CD14-positive monocyte (primary cell): ENCODE measurements around the gene CCDC106. TPM values are rescaled to one million over a fixed set of nuclear protein-coding genes. Genes with fewer than 3 reads are reported as not detected.

ENCODE experiments used
- DNase-seq, 3 donors: peaks; one replicate each; pipeline ENCODE4 v3.0.0-alpha.2; 2011 to 2022
- H2AFZ ChIP-seq: 2 replicates; pipeline ENCODE4 v1.6.0; 2012; ENCODE audit warnings: mild to moderate bottlenecking, low read depth, low read length, inconsistent platforms; ENCODE audit not compliant: insufficient read depth, poor library complexity, severe bottlenecking
- H3K27ac ChIP-seq, 2 donors: 1 replicate in 1 of 2; 2 replicates in 1 of 2; pipeline ENCODE4 v1.5.1; 2012 to 2013; ENCODE audit warnings: low read length in 2 of 2, control low read depth in 1 of 2, inconsistent platforms in 1 of 2, low read depth in 1 of 2, mild to moderate bottlenecking in 1 of 2
- H3K27me3 ChIP-seq, 2 donors: one replicate each; pipeline versions ENCODE4 v1.6.0 to v1.6.1; 2011 to 2013; ENCODE audit warnings: low read length in 2 of 2; ENCODE audit not compliant: control insufficient read depth in 2 of 2, insufficient read depth in 2 of 2
- H3K36me3 ChIP-seq, 2 donors: replicated peaks in 1 of 2; 1 replicate in 1 of 2; 2 replicates in 1 of 2; pipeline versions ENCODE4 v1.5.1 to v1.6.1; 2012 to 2013; ENCODE audit warnings: low read length in 2 of 2, control low read depth in 1 of 2, inconsistent platforms in 1 of 2, mild to moderate bottlenecking in 1 of 2; ENCODE audit not compliant: insufficient read depth in 2 of 2, control insufficient read depth in 1 of 2
- H3K4me1 ChIP-seq, 2 donors: 1 replicate in 1 of 2; 2 replicates in 1 of 2; pipeline versions ENCODE4 v1.5.1 to v1.6.1; 2012 to 2013; ENCODE audit warnings: low read length in 2 of 2, control low read depth in 1 of 2, inconsistent platforms in 1 of 2, mild to moderate bottlenecking in 1 of 2, moderate library complexity in 1 of 2; ENCODE audit not compliant: insufficient read depth in 2 of 2, control insufficient read depth in 1 of 2
- H3K4me2 ChIP-seq: replicated peaks from 2 replicates; pipeline ENCODE3; 2012; ENCODE audit warnings: low read length, moderate library complexity, mild to moderate bottlenecking; ENCODE audit not compliant: poor library complexity, severe bottlenecking; ENCODE audit errors: extremely low read depth
- H3K4me3 ChIP-seq, 3 experiments: fragments of 200-600 bp in 1 of 3; sonication (generic) in 1 of 3; replicated peaks in 1 of 3; 1 replicate in 2 of 3; 2 replicates in 1 of 3; pipeline ENCODE4 v1.5.1; 2011 to 2013; ENCODE audit warnings: low read length in 3 of 3, mild to moderate bottlenecking in 3 of 3, control low read depth in 2 of 3, low read depth in 2 of 3, inconsistent platforms in 1 of 3, moderate library complexity in 1 of 3
- H3K79me2 ChIP-seq: 2 replicates; pipeline ENCODE4 v1.6.0; 2012; ENCODE audit warnings: mild to moderate bottlenecking, control low read depth, inconsistent platforms, low read length, moderate library complexity; ENCODE audit not compliant: insufficient read depth
- H3K9ac ChIP-seq: 2 replicates; pipeline ENCODE4 v1.6.0; 2017; ENCODE audit warnings: low read length, mild to moderate bottlenecking; ENCODE audit not compliant: insufficient read depth, poor library complexity, severe bottlenecking
- H3K9me3 ChIP-seq, 2 donors: replicated peaks in 1 of 2; 1 replicate in 1 of 2; 2 replicates in 1 of 2; pipeline versions ENCODE4 v1.5.1 to v1.6.1; 2012 to 2013; ENCODE audit warnings: low read length in 2 of 2, control low read depth in 1 of 2; ENCODE audit not compliant: control insufficient read depth in 1 of 2, insufficient read depth in 1 of 2
- H4K20me1 ChIP-seq: 2 replicates; pipeline ENCODE4 v1.6.0; 2012; ENCODE audit warnings: mild to moderate bottlenecking, low read length, control low read depth, moderate library complexity; ENCODE audit not compliant: insufficient read depth
- H3K27ac Mint-ChIP-seq, 7 donors: one replicate each; pipeline ENCODE4 v1.8.0; 2020; ENCODE audit warnings: mild to moderate bottlenecking in 7 of 7, mixed read lengths in 7 of 7, moderate library complexity in 6 of 7, inconsistent platforms in 2 of 7
- H3K27me3 Mint-ChIP-seq, 3 donors: one replicate each; pipeline ENCODE4 v1.8.0; 2021 to 2022; ENCODE audit warnings: low read depth in 3 of 3, mild to moderate bottlenecking in 3 of 3, mixed read lengths in 3 of 3, moderate library complexity in 3 of 3, inconsistent platforms in 1 of 3
- H3K36me3 Mint-ChIP-seq, 2 donors: one replicate each; pipeline ENCODE4 v1.8.0; 2020; ENCODE audit warnings: mixed read lengths in 2 of 2, inconsistent platforms in 1 of 2, mild to moderate bottlenecking in 1 of 2
- H3K4me1 Mint-ChIP-seq: one replicate; pipeline ENCODE4 v1.8.0; 2020; ENCODE audit warnings: mild to moderate bottlenecking, mixed read lengths
- H3K4me3 Mint-ChIP-seq, 2 donors: one replicate each; pipeline ENCODE4 v1.8.0; 2020; ENCODE audit warnings: mild to moderate bottlenecking in 2 of 2, mixed read lengths in 2 of 2, moderate library complexity in 1 of 2
- H3K9me3 Mint-ChIP-seq, 7 donors: one replicate each; pipeline ENCODE4 v1.8.0; 2020 to 2022; ENCODE audit warnings: mixed read lengths in 7 of 7, mild to moderate bottlenecking in 6 of 7, moderate library complexity in 6 of 7, inconsistent platforms in 2 of 7
- whole genome bisulfite sequencing: methylation state at CpG from one replicate; pipeline ENCODE4 v1.1.5; 2013; ENCODE audit warnings: missing lambda C conversion rate; ENCODE audit not compliant: insufficient coverage; 5-methylcytosine and 5-hydroxymethylcytosine counted together
- intact Hi-C, 2 donors: fragments of 100-400 bp; cut with micrococcal nuclease; formaldehyde crosslinking; loops; one replicate each; pipeline versions ENCODE4 v1.15.0 to v1.15.1; 2023
- polyA plus RNA-seq, 3 donors: library from polyadenylated mRNA; depleted of rRNA in 1 of 3; unstranded in 2 of 3; stranded (reverse) in 1 of 3; fragments of 300-500 nt in 2 of 3; fragments of >200 nt in 1 of 3; fragmentation: Illumina TruSeq in 2 of 3; gene quantifications; 1 replicate in 2 of 3; 2 replicates in 1 of 3; pipeline ENCODE4 v1.2.3, GENCODE V29; 2012 to 2021
- TF ChIP-seq, protein P1 (sequence below): fragments of 200-600 bp; IDR thresholded peaks from one replicate; pipeline ENCODE4 v1.8.0; 2022; ENCODE audit warnings: antibody characterized with exemption, mild to moderate bottlenecking

CCDC106 gene
- polyA plus RNA-seq, 3 donors: 0.74 to 2.4 (median 1.2) TPM

- Histone ChIP-seq H3K4me2 (peak within 1 kb of the TSS; percentile 97), H4K20me1 (no peaks in the 10 kb centered on the region), H3K27ac (peak within 1 kb of the TSS; percentile 78 to 90), H3K4me1 (peaks cover 20 to 37% of the 10 kb centered on the region in 2 donors), H3K9me3 (peaks cover 0 to 10% of the 10 kb centered on the region in 2 donors), H3K9ac (peak within 1 kb of the TSS; percentile 86), H3K4me3 (peak within 1 kb of the TSS; percentile 69 to 92 (median 84)), H3K79me2 (peaks cover 41% of the 10 kb centered on the region), H3K36me3 (peaks cover 18 to 41% of the 10 kb centered on the region in 2 donors), H2AFZ (peak within 1 kb of the TSS; percentile 81), H3K27me3 (no peaks in the 10 kb centered on the region)
- H3K36me3 Mint-ChIP-seq: peaks cover 25 to 34% of the 10 kb centered on the region in 2 donors
- WGBS: 0% methylated on average over 22 of the region's 23 CpGs
- TF ChIP-seq, protein P1, sequence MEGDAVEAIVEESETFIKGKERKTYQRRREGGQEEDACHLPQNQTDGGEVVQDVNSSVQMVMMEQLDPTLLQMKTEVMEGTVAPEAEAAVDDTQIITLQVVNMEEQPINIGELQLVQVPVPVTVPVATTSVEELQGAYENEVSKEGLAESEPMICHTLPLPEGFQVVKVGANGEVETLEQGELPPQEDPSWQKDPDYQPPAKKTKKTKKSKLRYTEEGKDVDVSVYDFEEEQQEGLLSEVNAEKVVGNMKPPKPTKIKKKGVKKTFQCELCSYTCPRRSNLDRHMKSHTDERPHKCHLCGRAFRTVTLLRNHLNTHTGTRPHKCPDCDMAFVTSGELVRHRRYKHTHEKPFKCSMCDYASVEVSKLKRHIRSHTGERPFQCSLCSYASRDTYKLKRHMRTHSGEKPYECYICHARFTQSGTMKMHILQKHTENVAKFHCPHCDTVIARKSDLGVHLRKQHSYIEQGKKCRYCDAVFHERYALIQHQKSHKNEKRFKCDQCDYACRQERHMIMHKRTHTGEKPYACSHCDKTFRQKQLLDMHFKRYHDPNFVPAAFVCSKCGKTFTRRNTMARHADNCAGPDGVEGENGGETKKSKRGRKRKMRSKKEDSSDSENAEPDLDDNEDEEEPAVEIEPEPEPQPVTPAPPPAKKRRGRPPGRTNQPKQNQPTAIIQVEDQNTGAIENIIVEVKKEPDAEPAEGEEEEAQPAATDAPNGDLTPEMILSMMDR: no peak
- H3K27me3 Mint-ChIP-seq: no peaks in the 10 kb centered on the region
- H3K27ac Mint-ChIP-seq: peak within 1 kb of the TSS; percentile 91 to 99 (median 97)
- H3K4me3 Mint-ChIP-seq: peak within 1 kb of the TSS; percentile 95 to 100
- intact Hi-C loops: loop anchor here (1.0 to 2.0 kb wide), 3 partner anchors 12 to 77 kb away; partner anchors contain the start of gene ZNF784 (in 1 of the 2)
- DNase-seq: peak; percentile 96 to 99 (median 98)
- H3K9me3 Mint-ChIP-seq: peaks cover 6 to 18% (median 12%) of the 10 kb centered on the region in 7 donors
- H3K4me1 Mint-ChIP-seq: peaks cover 27% of the 10 kb centered on the region
Measured at GRCh38 chr19:55599468-55599841, 48.6 kb upstream of the CCDC106 start, which contains the start of gene FIZ1. TSS of gene FIZ1 (minus strand) at chr19:55599517. CDS start at chr19:55597865, 1,652 bp downstream.

DNA sequence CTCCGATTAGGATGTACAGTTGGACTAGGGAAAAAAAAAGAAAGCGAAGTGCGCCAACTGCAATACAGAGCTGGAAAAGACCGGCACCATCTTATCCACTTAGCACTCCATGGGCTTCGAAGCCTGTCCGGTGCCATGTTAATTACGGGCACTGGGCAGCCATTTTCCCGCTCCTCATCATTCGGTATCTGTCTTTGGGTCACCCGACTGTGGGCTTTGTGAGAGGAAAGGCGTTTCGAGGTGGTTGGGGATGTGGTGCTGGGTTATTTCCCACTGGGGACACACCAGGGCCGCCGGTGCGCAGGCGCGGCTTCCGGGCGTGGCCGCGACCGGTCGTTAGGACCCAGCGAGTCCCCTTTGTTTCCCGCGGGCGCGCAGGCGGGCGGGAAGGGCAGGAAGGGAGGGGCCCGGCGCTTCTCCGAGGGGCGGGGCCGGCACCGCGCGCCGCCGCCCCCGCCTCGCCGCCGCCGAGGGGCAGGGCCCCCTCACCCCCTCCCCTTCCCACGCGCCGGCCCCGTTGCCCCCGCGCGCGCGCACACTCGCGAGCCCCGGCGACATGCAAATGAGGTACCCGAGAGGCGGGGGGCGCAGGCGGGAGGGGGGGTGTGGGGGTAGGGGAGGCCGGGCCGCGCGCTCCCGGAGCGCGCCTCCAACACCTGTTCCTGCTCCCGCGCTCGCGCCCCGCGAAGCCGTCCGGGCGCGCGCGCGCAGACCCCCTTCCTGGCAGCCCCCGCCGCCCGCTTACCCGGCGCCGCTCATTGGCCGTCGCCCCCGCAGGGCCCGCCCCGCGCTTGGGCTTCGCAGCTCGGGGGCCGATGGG lies 48.0 kb upstream of the CCDC106 start, which contains the start of gene ZNF524:
ZNF524 (plus strand) TSS at position 447 of the 820 bp plus-strand sequence. CDS start 1,825 bp downstream, outside the sequence.
- Histone ChIP-seq H3K4me1 (peaks cover 25 to 42% of the 10 kb centered on the region in 2 donors), H3K9me3 (peaks cover 0 to 10% of the 10 kb centered on the region in 2 donors), H4K20me1 (no peaks in the 10 kb centered on the region), H3K4me2 (peak within 1 kb of the TSS; percentile 97), H3K79me2 (peaks cover 41% of the 10 kb centered on the region), H3K27me3 (no peaks in the 10 kb centered on the region), H3K36me3 (peaks cover 16 to 36% of the 10 kb centered on the region in 2 donors), H3K4me3 (peak within 1 kb of the TSS; percentile 69 to 92 (median 84)), H3K9ac (peak within 1 kb of the TSS; percentile 86), H3K27ac (peak within 1 kb of the TSS; percentile 78 to 90), H2AFZ (peak within 1 kb of the TSS; percentile 81)
- peaks cover 6 to 16% (median 11%) of the 10 kb centered on the region in 7 donors for H3K9me3 Mint-ChIP-seq
- peak within 1 kb of the TSS; percentile 91 to 99 (median 97) for H3K27ac Mint-ChIP-seq
- DNase-seq: peak in 2 of 3 donors; percentile 86 to 87
- intact Hi-C loops: loop anchor here (1.0 to 10.0 kb wide), 4 partner anchors 13 to 195 kb away; partner anchors contain the start of genes UBE2S (in 1 of the 2) and ZNF784 (in 1 of the 2)
- H3K27me3 Mint-ChIP-seq: no peaks in the 10 kb centered on the region
- TF ChIP-seq, protein P1: no peak
- peaks cover 20 to 29% of the 10 kb centered on the region in 2 donors for H3K36me3 Mint-ChIP-seq
- peaks cover 32% of the 10 kb centered on the region for H3K4me1 Mint-ChIP-seq
- H3K4me3 Mint-ChIP-seq: peak within 1 kb of the TSS; percentile 95 to 100
- WGBS: 0% methylated on average over 52 of the region's 97 CpGs
